DOHH2 (cell line): ENCODE data around the gene PHGDH.

ENCODE experiments used
- H3F3A ChIP-seq: fragments of 200-600 bp; sonication (generic), shearing (Covaris generic); 2 replicates; pipeline ENCODE4 v1.6.0; 2016; ENCODE audit warnings: antibody characterized with exemption, mild to moderate bottlenecking; ENCODE audit not compliant: control insufficient read depth, insufficient read depth
- H3K27ac ChIP-seq: fragments of 200-600 bp; sonication (generic); 2 replicates; pipeline ENCODE4 v1.5.1; 2014; ENCODE audit warnings: low read depth, mild to moderate bottlenecking, low read length, moderate library complexity
- H3K27me3 ChIP-seq: fragments of 200-600 bp; sonication (generic); 2 replicates; pipeline ENCODE4 v1.6.1; 2014; ENCODE audit warnings: mild to moderate bottlenecking, low read length, mixed read lengths; ENCODE audit not compliant: control insufficient read depth
- H3K36me3 ChIP-seq: fragments of 200-600 bp; sonication (generic); 2 replicates; pipeline ENCODE4 v1.6.1; 2014; ENCODE audit warnings: mild to moderate bottlenecking, low read length, moderate library complexity, mixed read lengths; ENCODE audit not compliant: control insufficient read depth
- H3K4me1 ChIP-seq: fragments of 200-600 bp; sonication (generic); 2 replicates; pipeline ENCODE4 v1.6.1; 2014; ENCODE audit warnings: mild to moderate bottlenecking, low read length, mixed read lengths; ENCODE audit not compliant: control insufficient read depth
- H3K4me2 ChIP-seq: fragments of 200-600 bp; sonication (generic); 2 replicates; pipeline ENCODE4 v1.6.0; 2014; ENCODE audit warnings: mild to moderate bottlenecking, low read length, moderate library complexity
- H3K4me3 ChIP-seq: fragments of 200-600 bp; sonication (generic); 2 replicates; pipeline ENCODE4 v1.5.1; 2014; ENCODE audit warnings: mild to moderate bottlenecking, low read length, mixed read lengths
- H3K79me2 ChIP-seq: fragments of 200-600 bp; sonication (generic); 2 replicates; pipeline ENCODE4 v1.6.1; 2014; ENCODE audit warnings: mild to moderate bottlenecking, low read length, mixed read lengths; ENCODE audit not compliant: control insufficient read depth
- H3K9me2 ChIP-seq: fragments of 200-600 bp; sonication (generic); replicated peaks from 2 replicates; pipeline ENCODE4 v1.6.1; 2014; ENCODE audit warnings: mild to moderate bottlenecking, low read length, mixed read lengths; ENCODE audit not compliant: control insufficient read depth
- H3K9me3 ChIP-seq: fragments of 200-600 bp; sonication (generic); 2 replicates; pipeline ENCODE4 v1.6.1; 2014; ENCODE audit warnings: antibody characterized with exemption, low read length, mixed read lengths; ENCODE audit not compliant: control insufficient read depth, insufficient read depth
- H4K20me1 ChIP-seq: fragments of 200-600 bp; sonication (generic); 2 replicates; pipeline ENCODE4 v1.6.0; 2014; ENCODE audit warnings: low read depth, mild to moderate bottlenecking, antibody characterized with exemption, low read length, moderate library complexity; ENCODE audit not compliant: control insufficient read depth, insufficient read depth
- EZH2phosphoT487 ChIP-seq: fragments of 200-600 bp; sonication (generic); IDR thresholded peaks from 2 replicates; pipeline ENCODE4 v1.6.1; 2017; ENCODE audit warnings: borderline replicate concordance, mild to moderate bottlenecking, antibody characterized with exemption, low read length, moderate library complexity, mixed read lengths
- TF ChIP-seq, protein P1 (sequence below): fragments of 200-600 bp; sonication (generic); IDR thresholded peaks from one replicate; pipeline ENCODE4 v1.5.1; 2014; ENCODE audit warnings: antibody characterized with exemption, mild to moderate bottlenecking, low read depth, low read length; ENCODE audit not compliant: poor library complexity, severe bottlenecking

The PHGDH gene

DNA sequence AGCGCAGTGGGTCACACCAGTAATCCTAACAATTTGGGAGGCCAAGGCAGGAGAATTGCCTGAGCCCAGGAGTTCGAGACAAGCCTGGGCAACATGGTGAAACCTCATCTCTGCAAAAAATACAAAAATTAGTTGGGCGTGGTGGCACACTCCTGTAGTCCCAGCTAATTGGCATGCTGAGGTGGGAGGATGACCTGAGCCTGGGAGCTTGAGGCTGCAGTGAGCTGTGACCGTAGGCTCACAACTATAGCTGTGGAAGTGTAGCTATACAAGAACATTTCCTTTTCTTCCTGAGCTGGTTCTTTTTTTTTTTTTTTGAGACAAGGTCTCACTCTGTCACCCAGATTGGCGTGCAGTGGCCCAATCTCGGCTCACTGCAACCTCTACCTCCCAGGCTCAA is 44.6 kb upstream of the PHGDH start:
- Histone ChIP-seq H3K36me3 (no peaks in the 10 kb centered on the region), H3K27ac (no peak overlapping the region), H3K79me2 (no peaks in the 10 kb centered on the region), H3K4me2 (no peak overlapping the region), H3K9me3 (no peaks in the 10 kb centered on the region), H3F3A (no peaks in the 10 kb centered on the region), H3K4me1 (no peaks in the 10 kb centered on the region), H3K27me3 (no peaks in the 10 kb centered on the region), H4K20me1 (no peaks in the 10 kb centered on the region), H3K9me2 (no peaks in the 10 kb centered on the region), H3K4me3 (no peak overlapping the region)
- no peak for TF ChIP-seq EZH2phosphoT487
- TF ChIP-seq, protein P1, sequence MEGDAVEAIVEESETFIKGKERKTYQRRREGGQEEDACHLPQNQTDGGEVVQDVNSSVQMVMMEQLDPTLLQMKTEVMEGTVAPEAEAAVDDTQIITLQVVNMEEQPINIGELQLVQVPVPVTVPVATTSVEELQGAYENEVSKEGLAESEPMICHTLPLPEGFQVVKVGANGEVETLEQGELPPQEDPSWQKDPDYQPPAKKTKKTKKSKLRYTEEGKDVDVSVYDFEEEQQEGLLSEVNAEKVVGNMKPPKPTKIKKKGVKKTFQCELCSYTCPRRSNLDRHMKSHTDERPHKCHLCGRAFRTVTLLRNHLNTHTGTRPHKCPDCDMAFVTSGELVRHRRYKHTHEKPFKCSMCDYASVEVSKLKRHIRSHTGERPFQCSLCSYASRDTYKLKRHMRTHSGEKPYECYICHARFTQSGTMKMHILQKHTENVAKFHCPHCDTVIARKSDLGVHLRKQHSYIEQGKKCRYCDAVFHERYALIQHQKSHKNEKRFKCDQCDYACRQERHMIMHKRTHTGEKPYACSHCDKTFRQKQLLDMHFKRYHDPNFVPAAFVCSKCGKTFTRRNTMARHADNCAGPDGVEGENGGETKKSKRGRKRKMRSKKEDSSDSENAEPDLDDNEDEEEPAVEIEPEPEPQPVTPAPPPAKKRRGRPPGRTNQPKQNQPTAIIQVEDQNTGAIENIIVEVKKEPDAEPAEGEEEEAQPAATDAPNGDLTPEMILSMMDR, result no peak

DNA sequence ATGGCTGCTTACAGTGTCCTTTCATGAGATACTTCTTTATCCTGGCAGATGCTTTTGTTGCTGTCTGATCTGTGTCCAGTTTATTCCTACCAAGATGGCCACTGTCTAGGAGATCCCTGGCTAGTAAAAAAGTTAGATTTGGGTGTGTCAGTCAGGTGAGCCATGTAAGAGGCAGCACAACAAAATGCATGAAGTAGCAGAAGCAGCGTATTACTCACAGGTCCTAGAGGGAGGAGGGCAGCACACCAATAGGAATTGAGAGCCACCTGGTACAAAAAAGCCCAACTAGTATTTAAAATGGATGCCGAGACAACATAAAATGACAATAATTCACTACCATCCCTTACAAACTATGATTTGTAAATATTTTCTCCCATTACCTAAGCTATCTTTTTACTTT is 40.8 kb upstream of the PHGDH start:
- Histone ChIP-seq H3K4me1 (no peaks in the 10 kb centered on the region), H3K36me3 (no peaks in the 10 kb centered on the region), H4K20me1 (no peaks in the 10 kb centered on the region), H3K79me2 (no peaks in the 10 kb centered on the region), H3K27ac (no peak overlapping the region), H3K9me2 (no peaks in the 10 kb centered on the region), H3K4me3 (no peak overlapping the region), H3K9me3 (no peaks in the 10 kb centered on the region), H3K4me2 (no peak overlapping the region), H3K27me3 (0 out of 2 replicates have a peak, but pooled peaks cover 3% of the 10 kb centered on the region), H3F3A (no peaks in the 10 kb centered on the region)
- TF ChIP-seq, protein P1, result no peak
- TF ChIP-seq EZH2phosphoT487, result no peak

DNA sequence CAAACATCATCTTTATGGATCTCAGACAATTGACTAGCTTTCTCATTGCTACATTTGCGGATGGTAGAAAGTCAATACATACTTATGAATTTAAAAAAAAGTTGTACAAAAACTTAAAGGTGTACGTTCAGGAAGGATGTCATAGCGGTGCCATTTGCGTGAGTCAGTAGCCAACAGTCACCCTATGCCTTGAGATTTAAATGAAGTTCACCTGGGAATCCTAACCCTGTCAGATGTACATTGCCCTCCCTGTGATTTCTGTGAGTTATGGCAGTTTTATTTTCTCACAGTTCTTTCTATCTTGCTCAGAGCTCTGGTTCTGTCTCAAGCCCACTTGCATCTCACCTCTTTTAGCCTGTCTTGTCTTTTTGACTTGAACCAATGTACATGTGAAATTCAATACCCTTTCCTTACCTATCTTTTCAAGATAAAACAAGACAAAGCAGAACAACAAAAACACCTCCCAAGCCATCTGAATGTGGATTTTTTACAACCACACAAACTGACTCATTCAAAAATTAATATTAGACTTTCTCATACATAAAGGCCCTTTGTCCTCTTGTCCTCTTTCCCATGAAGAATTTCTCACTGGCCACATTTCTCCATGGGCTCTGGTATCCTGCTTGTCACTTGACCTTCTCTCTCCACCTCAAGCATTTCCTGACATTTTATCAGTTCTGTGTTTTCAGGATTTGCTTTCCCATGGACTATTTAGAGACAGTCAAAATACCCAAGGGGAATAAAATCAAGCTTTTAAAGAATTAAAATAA is 38.4 kb upstream of the PHGDH start:
- Histone ChIP-seq H3K4me3 (no peak overlapping the region), H3K9me3 (no peaks in the 10 kb centered on the region), H3F3A (no peaks in the 10 kb centered on the region), H3K4me2 (no peak overlapping the region), H3K36me3 (no peaks in the 10 kb centered on the region), H3K27ac (no peak overlapping the region), H3K4me1 (no peaks in the 10 kb centered on the region), H3K9me2 (no peaks in the 10 kb centered on the region), H3K27me3 (0 out of 2 replicates have a peak, but pooled peaks cover 5% of the 10 kb centered on the region), H4K20me1 (no peaks in the 10 kb centered on the region), H3K79me2 (no peaks in the 10 kb centered on the region)
- no peak for TF ChIP-seq EZH2phosphoT487
- TF ChIP-seq, protein P1, result no peak
